Astrocyte (in vitro differentiated cells and primary cell): ENCODE results near the gene FEZF1.

Experiments
- CTCF ChIP-seq: IDR thresholded peaks from 2 replicates; pipeline ENCODE4 v1.5.1; 2011; ENCODE audit warnings: low read depth, mild to moderate bottlenecking, inconsistent platforms, low read length, moderate library complexity; ENCODE audit not compliant: insufficient read depth
- EZH2 ChIP-seq: IDR thresholded peaks from 2 replicates; pipeline ENCODE4 v1.6.1; 2012; ENCODE audit warnings: mild to moderate bottlenecking, low read length, inconsistent platforms; ENCODE audit not compliant: insufficient read depth

GRCh38 chr7:122299624-122300210 is 4.8 kb downstream of the FEZF1 start:
- TF ChIP-seq CTCF (no peak), EZH2 (no peak)
